OCI-LY1 (cell line): ENCODE results near the gene WNK2.
"Not testable (repeated sequence)": the region's sequence is repeated elsewhere in the genome, so short reads cannot be mapped to it uniquely, and the experiment has no call there.

Experiments used
- H2AFZ ChIP-seq: fragments of 200-600 bp; sonication (generic), shearing (Covaris generic); 2 replicates; pipeline ENCODE4 v1.6.0; 2014; ENCODE audit warnings: antibody characterized with exemption, mild to moderate bottlenecking, low read length
- H3F3A ChIP-seq: fragments of 200-600 bp; sonication (generic), shearing (Covaris generic); 2 replicates; pipeline ENCODE4 v1.6.0; 2014; ENCODE audit warnings: mild to moderate bottlenecking, antibody characterized with exemption, low read length, moderate library complexity; ENCODE audit not compliant: insufficient read depth
- H3K27ac ChIP-seq: fragments of 200-600 bp; sonication (generic); 2 replicates; pipeline ENCODE4 v1.5.1; 2014; ENCODE audit warnings: low read length, mixed run types, mild to moderate bottlenecking, low read depth; ENCODE audit not compliant: poor library complexity, severe bottlenecking
- H3K27me3 ChIP-seq: fragments of 200-600 bp; sonication (generic); 2 replicates; pipeline ENCODE4 v1.6.0; 2014; ENCODE audit warnings: antibody characterized with exemption, mild to moderate bottlenecking, low read length, moderate library complexity; ENCODE audit not compliant: insufficient read depth
- H3K36me3 ChIP-seq: fragments of 200-600 bp; sonication (generic); 2 replicates; pipeline ENCODE4 v1.6.1; 2014; ENCODE audit warnings: mild to moderate bottlenecking, antibody characterized with exemption, low read length, moderate library complexity, mixed read lengths; ENCODE audit not compliant: insufficient read depth
- H3K4me1 ChIP-seq: fragments of 200-600 bp; sonication (generic); 2 replicates; pipeline ENCODE4 v1.5.1; 2014; ENCODE audit warnings: mild to moderate bottlenecking, low read length, moderate library complexity; ENCODE audit not compliant: insufficient read depth, severe bottlenecking
- H3K4me2 ChIP-seq: fragments of 200-600 bp; sonication (generic), shearing (Covaris generic); 2 replicates; pipeline ENCODE4 v1.6.1; 2014; ENCODE audit warnings: low read length
- H3K4me3 ChIP-seq: fragments of 200-600 bp; sonication (generic); 2 replicates; pipeline ENCODE4 v1.5.1; 2014; ENCODE audit warnings: low read length, low read depth, mild to moderate bottlenecking, mixed read lengths; ENCODE audit not compliant: poor library complexity, severe bottlenecking
- H3K79me2 ChIP-seq: fragments of 200-600 bp; shearing (Covaris generic); 2 replicates; pipeline ENCODE4 v1.6.1; 2016; ENCODE audit warnings: mixed run types, low read length, mixed read lengths; ENCODE audit not compliant: insufficient read depth
- H3K9ac ChIP-seq: fragments of 200-600 bp; sonication (generic), shearing (Covaris generic); 2 replicates; pipeline ENCODE4 v1.6.1; 2014; ENCODE audit warnings: mild to moderate bottlenecking, low read length, mixed read lengths
- H3K9me2 ChIP-seq: fragments of 200-600 bp; sonication (generic), shearing (Covaris generic); 2 replicates; pipeline ENCODE4 v1.6.1; 2014; ENCODE audit warnings: low read depth, mild to moderate bottlenecking, low read length, mixed read lengths
- H3K9me3 ChIP-seq: fragments of 200-600 bp; shearing (Covaris generic); 2 replicates; pipeline ENCODE4 v1.6.1; 2014; ENCODE audit warnings: low read length, mixed read lengths
- H4K20me1 ChIP-seq: fragments of 200-600 bp; sonication (generic), shearing (Covaris generic); 2 replicates; pipeline ENCODE4 v1.6.0; 2016; ENCODE audit warnings: mild to moderate bottlenecking, low read length; ENCODE audit not compliant: insufficient read depth
- EZH2 ChIP-seq: fragments of 200-600 bp; sonication (generic), shearing (Covaris generic); IDR thresholded peaks from 2 replicates; pipeline ENCODE4 v1.8.0; 2017; ENCODE audit warnings: borderline replicate concordance, mixed run types, mild to moderate bottlenecking, antibody characterized with exemption, low read length, moderate library complexity, mixed read lengths
- TF ChIP-seq, protein P1 (sequence below): fragments of 200-600 bp; sonication (generic), shearing (Covaris generic); IDR thresholded peaks from 2 replicates; pipeline ENCODE4 v1.5.1; 2017; ENCODE audit warnings: mild to moderate bottlenecking, antibody characterized with exemption, low read length, moderate library complexity, mixed read lengths

The WNK2 gene

DNA sequence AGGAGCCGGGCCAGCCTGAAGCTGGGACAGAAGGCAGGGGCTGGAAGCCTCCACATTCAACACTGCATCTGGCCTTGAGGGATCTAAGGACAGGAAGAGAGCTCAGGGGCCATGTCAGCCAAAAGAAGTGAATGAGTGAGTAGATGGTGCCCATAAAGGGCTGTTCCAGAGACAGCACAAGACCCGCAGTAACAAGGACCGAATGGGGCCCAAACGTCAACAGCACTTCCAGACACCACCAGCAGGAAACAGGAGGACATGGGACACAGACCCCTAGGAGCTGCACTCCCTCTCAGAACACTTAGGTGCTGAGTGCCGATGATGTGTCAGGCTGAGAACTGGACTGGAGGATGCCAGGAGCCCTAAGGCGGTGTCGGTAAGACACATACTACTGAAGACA is 152.8 kb downstream of the WNK2 start:
- H2AFZ ChIP-seq, result no peak overlapping the region
- H3K27ac ChIP-seq, result no peak overlapping the region
- H3K36me3 ChIP-seq, result peaks cover 8% of the 10 kb centered on the region; the same call in 1 of the 2 replicates
- TF ChIP-seq, protein P1, sequence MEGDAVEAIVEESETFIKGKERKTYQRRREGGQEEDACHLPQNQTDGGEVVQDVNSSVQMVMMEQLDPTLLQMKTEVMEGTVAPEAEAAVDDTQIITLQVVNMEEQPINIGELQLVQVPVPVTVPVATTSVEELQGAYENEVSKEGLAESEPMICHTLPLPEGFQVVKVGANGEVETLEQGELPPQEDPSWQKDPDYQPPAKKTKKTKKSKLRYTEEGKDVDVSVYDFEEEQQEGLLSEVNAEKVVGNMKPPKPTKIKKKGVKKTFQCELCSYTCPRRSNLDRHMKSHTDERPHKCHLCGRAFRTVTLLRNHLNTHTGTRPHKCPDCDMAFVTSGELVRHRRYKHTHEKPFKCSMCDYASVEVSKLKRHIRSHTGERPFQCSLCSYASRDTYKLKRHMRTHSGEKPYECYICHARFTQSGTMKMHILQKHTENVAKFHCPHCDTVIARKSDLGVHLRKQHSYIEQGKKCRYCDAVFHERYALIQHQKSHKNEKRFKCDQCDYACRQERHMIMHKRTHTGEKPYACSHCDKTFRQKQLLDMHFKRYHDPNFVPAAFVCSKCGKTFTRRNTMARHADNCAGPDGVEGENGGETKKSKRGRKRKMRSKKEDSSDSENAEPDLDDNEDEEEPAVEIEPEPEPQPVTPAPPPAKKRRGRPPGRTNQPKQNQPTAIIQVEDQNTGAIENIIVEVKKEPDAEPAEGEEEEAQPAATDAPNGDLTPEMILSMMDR, result no peak
- no peak for TF ChIP-seq EZH2
- no peak overlapping the region for H3K9ac ChIP-seq
- H3K9me2 ChIP-seq, result no peaks in the 10 kb centered on the region
- peaks cover 9% of the 10 kb centered on the region; the same call in 1 of the 2 replicates for H3K27me3 ChIP-seq
- no peak overlapping the region for H3K4me2 ChIP-seq
- peaks cover 26% of the 10 kb centered on the region for H3K9me3 ChIP-seq
- no peaks in the 10 kb centered on the region for H3F3A ChIP-seq
- H3K79me2 ChIP-seq, result no peaks in the 10 kb centered on the region
- no peaks in the 10 kb centered on the region for H3K4me1 ChIP-seq
- H4K20me1 ChIP-seq, result no peaks in the 10 kb centered on the region
- no peak overlapping the region for H3K4me3 ChIP-seq

DNA sequence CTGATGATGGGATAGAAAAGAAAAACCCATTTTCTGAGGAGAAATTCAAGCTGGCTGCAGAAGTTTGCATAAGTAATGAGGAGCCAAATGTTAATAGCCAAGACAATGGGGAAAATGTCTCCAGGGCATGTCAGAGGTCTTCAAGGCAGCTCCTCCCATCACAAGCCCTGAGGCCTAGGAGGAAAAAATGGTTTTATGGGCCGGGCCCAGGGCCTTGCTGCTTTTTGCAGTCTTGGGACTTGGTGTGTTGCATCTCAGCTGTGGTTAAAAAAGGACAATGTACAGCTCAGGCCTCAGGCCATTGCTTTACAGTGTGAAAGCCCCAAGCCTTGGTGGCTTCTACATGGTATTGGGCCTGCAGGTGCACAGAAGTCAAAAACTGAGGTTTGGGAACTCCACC is 154.3 kb downstream of the WNK2 start:
- H3F3A ChIP-seq, H4K20me1 ChIP-seq, H3K27me3 ChIP-seq, H3K9me2 ChIP-seq, H3K4me2 ChIP-seq, H3K9ac ChIP-seq, H3K4me1 ChIP-seq, H3K79me2 ChIP-seq, H3K27ac ChIP-seq, H3K4me3 ChIP-seq, H3K36me3 ChIP-seq, H2AFZ ChIP-seq: not testable (repeated sequence)
- peaks cover 14% of the 10 kb centered on the region; the same call in 1 of the 2 replicates for H3K9me3 ChIP-seq

DNA sequence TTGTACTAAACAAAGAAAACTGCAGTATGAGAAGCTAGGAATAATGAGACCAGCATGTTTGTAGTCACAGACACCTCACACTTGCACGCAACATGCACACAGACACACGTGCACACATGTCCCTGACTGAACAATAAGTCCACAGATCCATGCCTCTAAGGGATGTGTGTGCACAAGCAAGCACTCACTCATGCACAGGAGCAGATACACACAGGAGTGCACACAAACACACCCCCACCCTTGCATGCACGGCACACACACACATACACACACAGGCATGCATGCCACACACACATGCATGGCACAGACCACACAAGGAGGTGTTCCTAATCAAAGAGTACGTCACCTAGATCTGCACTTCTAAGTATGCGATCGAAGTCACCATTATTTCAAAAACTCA is 156.2 kb downstream of the WNK2 start:
- TF ChIP-seq, protein P1, result no peak
- TF ChIP-seq EZH2, result no peak
- no peak overlapping the region for H3K27ac ChIP-seq
- H2AFZ ChIP-seq, result no peak overlapping the region
- no peaks in the 10 kb centered on the region for H3K79me2 ChIP-seq
- peaks cover 12% of the 10 kb centered on the region; the same call in 1 of the 2 replicates for H3K9me3 ChIP-seq
- H3K4me3 ChIP-seq, result no peak overlapping the region
- no peaks in the 10 kb centered on the region for H3F3A ChIP-seq
- no peak overlapping the region for H3K9ac ChIP-seq
- no peak overlapping the region for H3K4me2 ChIP-seq
- no peaks in the 10 kb centered on the region; the same call in 1 of the 2 replicates for H3K36me3 ChIP-seq
- H4K20me1 ChIP-seq, result no peaks in the 10 kb centered on the region
- H3K27me3 ChIP-seq, result no peaks in the 10 kb centered on the region; the same call in 1 of the 2 replicates
- H3K9me2 ChIP-seq, result no peaks in the 10 kb centered on the region
- H3K4me1 ChIP-seq, result peaks cover 11% of the 10 kb centered on the region

- not testable (repeated sequence) for H3K9me2 ChIP-seq, H3F3A ChIP-seq, H2AFZ ChIP-seq, H3K9ac ChIP-seq, H4K20me1 ChIP-seq, H3K36me3 ChIP-seq, H3K4me2 ChIP-seq, H3K27ac ChIP-seq, H3K79me2 ChIP-seq, H3K27me3 ChIP-seq, H3K4me3 ChIP-seq
- peaks cover 11% of the 10 kb centered on the region for H3K4me1 ChIP-seq
- peaks cover 12% of the 10 kb centered on the region; the same call in 1 of the 2 replicates for H3K9me3 ChIP-seq
Measured at GRCh38 chr9:93341820-93342219, 157.9 kb downstream of the WNK2 start.

DNA sequence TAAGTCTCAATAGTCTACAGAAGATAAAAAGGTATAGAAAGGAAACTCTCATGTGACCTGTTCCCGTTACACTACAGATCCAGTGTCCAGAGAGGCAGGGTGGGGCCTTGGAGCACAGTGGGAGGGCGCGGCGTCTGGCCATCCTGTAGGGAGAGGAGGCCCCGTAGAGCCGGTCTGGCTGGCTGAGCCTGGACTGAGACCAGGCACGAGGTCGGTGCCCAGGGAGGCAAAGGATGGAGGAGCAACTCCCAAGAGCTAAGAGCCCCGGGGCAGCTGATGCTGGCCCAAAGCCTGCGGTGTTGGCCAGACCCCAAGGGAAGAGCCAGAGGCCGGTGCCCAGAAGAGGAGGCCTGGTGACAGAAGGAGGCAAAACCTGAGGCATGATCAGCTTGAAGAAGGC is 158.5 kb downstream of the WNK2 start:
- H3K27me3 ChIP-seq, H3K9ac ChIP-seq, H3K4me2 ChIP-seq, H3K9me2 ChIP-seq, H3K36me3 ChIP-seq, H3K27ac ChIP-seq, H4K20me1 ChIP-seq, H3K79me2 ChIP-seq, H3K4me3 ChIP-seq, H3F3A ChIP-seq, H2AFZ ChIP-seq: not testable (repeated sequence)
- Histone ChIP-seq H3K9me3 (peaks cover 12% of the 10 kb centered on the region; the same call in 1 of the 2 replicates), H3K4me1 (peaks cover 11% of the 10 kb centered on the region)
